ENCODE data around the gene HUWE1. TPM values are rescaled to one million over a fixed set of nuclear protein-coding genes. Genes with fewer than 3 reads are reported as not detected.

Gene HUWE1
- total and polyA plus RNA-seq, 2 donors (not counting 1 experiment from before 2014, with no cell fraction given), result 45.2 to 210 TPM

GRCh38 chrX:53688300-53688699 lies 1.8 kb upstream of the HUWE1 start:
- Histone ChIP-seq H2AFZ (ENCODE audit: insufficient read depth, low read depth, low read length, poor library complexity, severe bottlenecking) (no peak overlapping the region), H3K4me3 (ENCODE audit: control extremely low read depth in 1 of 5, extremely low read depth in 1 of 5, insufficient read depth in 1 of 5, low read depth in 2 of 5, low read length in 4 of 5) (no peak overlapping the region), H3K4me1 (ENCODE audit: control insufficient read depth in 2 of 2, insufficient read depth in 2 of 2, low read length in 2 of 2) (peaks cover 12 to 14% of the 10 kb centered on the region in 2 donors), H4K20me1 (ENCODE audit: control insufficient read depth, insufficient read depth, low read length, poor library complexity, severe bottlenecking) (no peaks in the 10 kb centered on the region), H3K36me3 (replicated peaks in 1 of 2; ENCODE audit: control extremely low read depth in 1 of 2, control insufficient read depth in 1 of 2, extremely low read depth in 1 of 2, insufficient read depth in 2 of 2, low read length in 1 of 2) (no peaks in the 10 kb centered on the region), H3K27me3 (replicated peaks in 1 of 4; ENCODE audit: control extremely low read depth in 1 of 4, control insufficient read depth in 3 of 4, insufficient read depth in 4 of 4, low read length in 3 of 4) (no peaks in the 10 kb centered on the region), H3K4me2 (replicated peaks; ENCODE audit: low read depth, low read length, poor library complexity, severe bottlenecking) (no peak overlapping the region), H3K79me2 (ENCODE audit: control insufficient read depth, insufficient read depth, low read length) (peaks cover 4% of the 10 kb centered on the region), H3K9ac (ENCODE audit: low read length) (no peak overlapping the region), H3K27ac (ENCODE audit: low read length in 2 of 2) (no peak overlapping the region), H3K9me3 (ENCODE audit: control extremely low read depth in 1 of 3, control insufficient read depth in 2 of 3, insufficient read depth in 1 of 3, low read length in 2 of 3) (peaks cover 0 to 3% (median 0%) of the 10 kb centered on the region in 3 donors)
- DNase-seq (no peak), ATAC-seq (ENCODE audit: low read depth) (no peak)
- POLR2A ChIA-PET, result no interaction called here
- H3K4me1 Mint-ChIP-seq, result peaks cover 19% of the 10 kb centered on the region
- H3K27me3 Mint-ChIP-seq, result no peaks in the 10 kb centered on the region
- H3K9me3 Mint-ChIP-seq (ENCODE audit: insufficient read depth), result no peaks in the 10 kb centered on the region
- no peak overlapping the region for H3K4me3 Mint-ChIP-seq
- no peak for TF ChIP-seq EZH2 (IDR thresholded peaks at IDR 0.05; ENCODE audit: borderline replicate concordance, insufficient read depth, low read depth, low read length, poor library complexity, severe bottlenecking)
- no peak for TF ChIP-seq CTCF (IDR thresholded peaks at IDR 0.05)
- no peak overlapping the region for H3K27ac Mint-ChIP-seq
- WGBS (ENCODE audit: insufficient coverage), result no CpG with 5 or more reads among the region's 7 CpGs
- intact Hi-C loops (cut with micrococcal nuclease), result loop anchor here (10.0 kb wide), 2 partner anchors 1117 to 1367 kb away; partner anchors contain the start of gene MAGED2
- CTCF ChIA-PET, result no interaction called here

- no peaks in the 10 kb centered on the region for H3K9me3 Mint-ChIP-seq (ENCODE audit: insufficient read depth)
- no peak for TF ChIP-seq EZH2 (IDR thresholded peaks at IDR 0.05; ENCODE audit: borderline replicate concordance, insufficient read depth, low read depth, low read length, poor library complexity, severe bottlenecking)
- TF ChIP-seq CTCF (IDR thresholded peaks at IDR 0.05), result no peak
- H3K27me3 Mint-ChIP-seq, result no peaks in the 10 kb centered on the region
- Histone ChIP-seq H4K20me1 (ENCODE audit: control insufficient read depth, insufficient read depth, low read length, poor library complexity, severe bottlenecking) (no peaks in the 10 kb centered on the region), H3K27me3 (replicated peaks in 1 of 4; ENCODE audit: control extremely low read depth in 1 of 4, control insufficient read depth in 3 of 4, insufficient read depth in 4 of 4, low read length in 3 of 4) (no peaks in the 10 kb centered on the region), H3K4me3 (ENCODE audit: control extremely low read depth in 1 of 5, extremely low read depth in 1 of 5, insufficient read depth in 1 of 5, low read depth in 2 of 5, low read length in 4 of 5) (peak overlapping the region; percentile 57 to 74 (median 65)), H3K4me2 (replicated peaks; ENCODE audit: low read depth, low read length, poor library complexity, severe bottlenecking) (peak overlapping the region; percentile 72), H3K27ac (ENCODE audit: low read length in 2 of 2) (peak overlapping the region; percentile 70 to 71), H3K9me3 (ENCODE audit: control extremely low read depth in 1 of 3, control insufficient read depth in 2 of 3, insufficient read depth in 1 of 3, low read length in 2 of 3) (peaks cover 0 to 3% (median 0%) of the 10 kb centered on the region in 3 donors), H3K4me1 (ENCODE audit: control insufficient read depth in 2 of 2, insufficient read depth in 2 of 2, low read length in 2 of 2) (peaks cover 21 to 26% of the 10 kb centered on the region in 2 donors), H3K79me2 (ENCODE audit: control insufficient read depth, insufficient read depth, low read length) (peaks cover 23% of the 10 kb centered on the region), H3K9ac (ENCODE audit: low read length) (peak overlapping the region; percentile 65), H2AFZ (ENCODE audit: insufficient read depth, low read depth, low read length, poor library complexity, severe bottlenecking) (peak overlapping the region; percentile 75), H3K36me3 (replicated peaks in 1 of 2; ENCODE audit: control extremely low read depth in 1 of 2, control insufficient read depth in 1 of 2, extremely low read depth in 1 of 2, insufficient read depth in 2 of 2, low read length in 1 of 2) (peaks cover 0 to 3% of the 10 kb centered on the region in 2 experiments)
- peaks cover 33% of the 10 kb centered on the region for H3K4me1 Mint-ChIP-seq
- ChIA-PET CTCF (interaction anchor here (1.7 to 2.4 kb wide), 2 partner anchors 18 to 29 kb away, joined by 5 to 7 read pairs; no protein-coding TSS in a partner anchor), POLR2A (interaction anchor here (0.7 to 1.0 kb wide), 2 partner anchors 16 to 461 kb away, joined by 4 to 5 read pairs; partner anchors contain the start of gene KDM5C)
- peak overlapping the region; percentile 95 for H3K4me3 Mint-ChIP-seq
- peak overlapping the region; percentile 93 for H3K27ac Mint-ChIP-seq
- DNase-seq (no peak), ATAC-seq (ENCODE audit: low read depth) (no peak)
- no CpG with 5 or more reads among the region's 4 CpGs for WGBS (ENCODE audit: insufficient coverage)
- intact Hi-C loops (cut with micrococcal nuclease), result loop anchor here (1.0 to 10.0 kb wide), 3 partner anchors 29 to 1369 kb away; partner anchors contain the start of gene MAGED2
Measured at GRCh38 chrX:53685711-53686110, 808 bp downstream of the HUWE1 start.
